NCI-H1092 treated with DMSO at 0.1 percent for 48 hours (cell line): ENCODE results near the gene CHD9NB.
"Not testable (repeated sequence)": the region's sequence is repeated elsewhere in the genome, so short reads cannot be mapped to it uniquely, and the experiment has no call there.

Experiments used
- DNase-seq: peaks from one replicate; lab custom pipeline; 2025; lab: John Stamatoyannopoulos, UW

Gene CHD9NB

GRCh38 chr16:53057658-53058057, 5.0 kb upstream of the CHD9NB start:
- DNase-seq, result no peak

DNA sequence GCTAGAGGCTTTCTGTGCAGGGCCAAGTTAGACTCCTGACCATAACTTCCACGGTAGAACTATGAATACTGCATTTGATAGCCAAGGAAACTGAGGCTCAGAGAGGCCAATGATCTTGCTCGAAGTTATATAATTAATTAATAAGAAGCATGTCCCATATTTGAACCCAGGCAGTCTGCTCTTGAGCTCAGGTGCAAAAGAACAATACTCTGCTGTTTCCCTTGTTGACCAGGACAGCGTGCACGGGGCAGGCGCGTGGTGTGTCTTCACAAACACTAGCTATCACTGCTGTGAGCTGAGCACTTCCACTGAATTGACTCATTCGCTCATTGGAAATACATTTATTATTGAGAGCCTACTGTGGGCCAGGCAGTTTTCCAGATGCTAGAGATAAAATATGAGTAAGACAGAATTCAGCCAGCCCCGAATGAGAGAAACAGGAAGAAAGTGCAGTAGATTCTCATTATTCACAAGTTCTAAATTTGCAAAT, 3.7 kb upstream of the CHD9NB start:
- DNase-seq, result no peak

- peak; percentile 56 for DNase-seq
Measured at GRCh38 chr16:53055541-53056391, 3.1 kb upstream of the CHD9NB start.

DNA sequence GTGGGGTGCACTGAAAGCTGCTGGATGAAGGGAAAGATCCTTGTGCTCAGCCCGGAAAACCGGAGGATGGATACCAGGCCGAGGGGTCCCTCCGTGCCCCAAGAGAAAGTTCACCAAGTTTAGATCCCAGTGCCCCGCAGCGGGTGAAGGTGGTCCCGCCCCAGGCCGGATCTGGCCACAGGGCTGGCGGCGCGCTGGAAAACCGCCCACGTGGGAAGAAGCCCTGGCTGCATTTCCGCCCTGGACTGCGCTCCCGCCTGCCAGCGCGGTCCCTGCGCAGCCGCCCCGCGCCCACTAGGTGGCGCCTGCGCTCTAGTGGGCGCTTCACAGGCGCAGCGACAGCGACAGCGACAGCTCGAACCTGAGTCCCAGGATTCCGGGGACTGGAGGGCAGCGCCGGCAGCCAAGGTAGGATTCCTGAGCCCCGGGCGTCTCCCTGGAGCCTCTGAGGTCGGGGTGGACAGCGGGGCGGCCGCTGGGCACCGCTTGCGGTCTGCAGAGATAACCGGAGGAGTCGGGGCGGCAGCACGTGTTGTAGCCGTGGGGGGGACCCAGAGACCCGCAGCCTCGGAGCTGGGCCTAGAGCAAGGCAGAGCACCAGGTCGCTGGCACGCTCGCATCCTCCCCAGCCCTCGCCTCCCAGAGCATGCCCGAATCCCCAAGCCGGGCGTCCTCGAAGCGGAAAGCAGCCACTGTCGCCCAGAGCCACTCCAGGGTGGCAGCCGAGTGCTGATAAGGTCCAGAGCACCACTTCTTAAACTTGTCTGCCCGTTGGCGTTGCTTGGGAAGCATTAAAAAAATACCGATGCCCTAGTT, 2.2 kb upstream of the CHD9NB start, which contains the start of gene CHD9:
CHD9 (plus strand) TSS at position 322 of the 816 bp plus-strand sequence. CDS start 101,099 bp downstream, outside the sequence.
- DNase-seq, result peak; percentile 95

- DNase-seq, result peak; percentile 57
Measured at GRCh38 chr16:53053967-53054669, 1.4 kb upstream of the CHD9NB start.

DNA sequence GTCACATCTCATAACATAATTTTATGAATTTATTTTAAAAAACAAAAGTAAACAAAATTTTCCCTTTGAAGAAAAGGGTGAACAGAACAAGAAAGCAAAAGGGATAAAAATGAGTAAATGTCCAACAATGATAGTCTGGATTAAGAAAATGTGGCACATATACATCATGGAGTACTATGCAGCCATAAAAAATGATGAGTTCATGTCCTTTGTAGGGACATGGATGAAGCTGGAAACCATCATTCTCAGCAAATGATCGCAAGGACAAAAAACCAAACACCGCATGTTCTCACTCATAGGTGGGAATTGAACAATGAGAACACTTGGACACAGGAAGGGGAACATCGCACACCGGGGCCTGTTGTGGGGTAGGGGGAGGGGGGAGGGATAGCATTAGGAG, 1.4 kb downstream of the CHD9NB start:
- not testable (repeated sequence) for DNase-seq

DNA sequence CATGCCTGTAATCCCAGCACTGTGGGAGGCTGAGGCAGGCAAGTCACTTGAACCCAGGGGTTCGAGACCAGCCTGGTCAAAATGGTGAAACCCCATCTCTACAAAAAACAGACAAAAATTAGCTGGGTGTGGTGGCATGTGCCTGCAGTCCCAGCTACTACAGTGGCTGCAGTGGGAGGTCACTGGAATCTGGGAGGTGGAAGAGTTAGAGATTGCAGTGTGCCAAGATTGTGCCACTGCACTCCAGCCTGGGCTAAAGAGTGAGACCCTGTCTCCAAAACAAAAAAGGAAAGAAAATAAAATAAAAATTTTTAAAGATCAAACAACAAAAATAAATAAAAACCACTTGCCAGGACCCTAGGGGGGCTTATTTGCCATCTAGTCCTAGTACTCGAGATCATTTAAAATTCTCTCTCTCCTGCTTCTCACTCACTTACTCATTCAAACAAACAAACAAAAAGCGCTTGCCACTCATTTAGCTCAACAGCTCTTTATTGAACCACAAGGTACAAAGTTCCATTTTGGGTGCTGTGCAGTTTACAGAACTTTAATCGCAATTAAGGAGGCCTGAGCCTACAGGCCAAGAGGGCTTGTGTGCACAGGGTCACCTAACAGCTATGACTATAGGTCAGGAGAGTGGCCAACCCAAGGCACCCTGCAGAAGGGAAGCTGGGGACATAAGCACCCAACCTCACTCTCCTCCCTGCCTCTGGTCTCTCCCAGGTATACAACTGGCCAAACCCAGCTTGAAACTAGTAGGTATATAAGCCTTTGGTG, 4.4 kb downstream of the CHD9NB start:
- DNase-seq, result no peak

- DNase-seq, result not testable (repeated sequence)
Measured at GRCh38 chr16:53047515-53047914, 5.2 kb downstream of the CHD9NB start.

DNA sequence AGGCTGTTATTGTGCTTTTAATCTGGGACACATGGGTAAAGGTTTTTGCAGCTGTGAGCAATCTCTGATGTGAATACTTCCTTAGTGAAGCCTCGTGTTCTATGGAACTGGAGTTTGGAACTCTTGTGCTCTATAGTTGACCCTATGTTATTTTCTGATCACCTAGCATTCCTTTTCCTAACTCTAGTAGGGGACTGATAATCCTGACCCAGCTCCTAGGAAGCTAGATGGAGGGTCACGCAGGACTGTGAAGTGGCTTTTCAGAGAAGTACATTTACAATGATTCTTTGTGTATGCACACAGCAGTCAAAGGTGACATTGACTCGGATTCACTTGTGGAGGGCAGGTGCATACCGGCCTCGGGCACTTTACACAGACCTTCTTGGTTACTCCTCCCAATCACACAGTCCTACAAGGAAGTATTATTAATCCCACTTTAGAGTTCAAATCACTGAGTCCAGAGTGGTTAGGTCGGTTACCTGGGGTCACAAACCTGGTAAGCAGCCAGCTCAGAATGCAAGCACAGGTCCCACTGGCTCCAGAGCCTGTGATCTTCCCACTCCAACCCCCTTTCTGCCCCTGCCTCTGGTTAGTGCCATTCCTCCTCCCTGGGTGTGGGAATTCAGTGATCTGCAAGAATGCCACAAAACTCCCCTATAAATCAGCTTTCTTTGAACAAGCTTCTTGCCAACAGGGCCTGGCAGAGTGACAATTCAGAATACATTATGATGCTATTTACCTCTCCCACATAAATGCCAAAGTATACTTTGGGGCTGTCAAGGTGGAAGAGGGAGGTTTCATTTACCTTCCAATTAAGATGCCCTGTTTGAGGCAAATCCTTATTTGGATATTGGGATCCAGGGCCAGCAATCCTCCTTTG, 7.1 kb downstream of the CHD9NB start:
- no peak for DNase-seq

GRCh38 chr16:53043986-53044601, 8.6 kb downstream of the CHD9NB start:
- no peak for DNase-seq

GRCh38 chr16:53043428-53043831, 9.3 kb downstream of the CHD9NB start:
- no peak for DNase-seq

DNA sequence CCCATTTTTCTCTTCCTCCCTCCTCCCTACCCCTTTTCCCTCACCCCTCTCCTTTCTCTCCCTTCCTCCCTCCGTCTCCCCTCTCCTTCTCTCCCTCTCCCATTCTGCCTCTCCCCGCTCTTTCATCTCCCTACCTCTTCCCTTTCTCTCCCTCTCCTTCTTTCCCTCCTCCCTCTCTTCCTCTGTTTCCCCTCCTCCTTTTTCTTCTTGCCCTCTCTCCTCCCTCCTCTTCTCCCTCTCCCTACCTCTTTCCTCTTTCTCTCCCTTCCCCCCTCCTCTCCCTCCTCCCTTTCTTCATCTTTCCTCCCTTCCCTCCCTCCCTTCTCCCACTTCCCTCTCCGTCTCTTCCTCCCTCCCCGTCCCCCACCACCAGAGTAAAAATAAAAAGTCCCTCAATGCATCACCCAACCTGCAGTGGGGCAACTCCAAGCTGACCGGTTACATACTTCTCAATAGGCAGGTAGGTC, 10.4 kb downstream of the CHD9NB start:
- DNase-seq, result no peak

GRCh38 chr16:53041320-53042051, 11.2 kb downstream of the CHD9NB start:
- no peak for DNase-seq

DNA sequence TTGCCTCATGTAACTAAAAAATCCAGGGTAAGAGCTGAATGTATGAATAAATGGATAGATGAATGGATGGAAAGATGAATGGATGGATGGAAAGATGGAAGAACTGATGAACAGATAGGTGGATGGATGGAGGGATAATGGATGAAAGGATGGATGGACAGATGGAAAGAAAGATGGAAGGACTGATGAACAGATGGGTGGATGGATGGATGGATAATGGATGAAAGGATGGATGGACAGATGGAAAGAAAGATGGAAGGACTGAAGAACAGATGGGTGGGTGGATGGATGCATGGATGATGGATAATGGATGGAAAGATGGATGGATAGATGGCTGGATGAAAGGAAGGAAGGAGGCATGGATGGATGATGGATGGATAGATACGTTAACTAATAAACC, 11.9 kb downstream of the CHD9NB start:
- no peak for DNase-seq

DNA sequence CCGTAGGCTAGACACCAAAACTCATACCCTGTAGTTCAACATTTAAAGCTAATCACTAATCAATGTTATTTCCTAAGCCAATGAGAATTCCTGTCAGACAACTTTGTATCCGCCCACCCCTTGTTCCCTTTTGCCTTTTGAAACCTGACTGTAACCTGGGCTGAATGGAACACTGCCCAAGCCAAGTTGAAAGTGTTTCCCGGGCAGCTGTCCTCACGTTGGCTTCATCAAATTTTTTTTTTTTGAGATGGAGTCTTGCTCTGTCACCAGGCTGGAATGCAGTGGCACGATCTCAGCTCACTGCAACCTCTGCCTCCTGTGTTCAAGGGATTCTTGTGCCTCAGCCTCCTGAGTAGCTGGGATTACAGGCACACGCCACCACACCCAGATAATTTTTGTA, 16.0 kb downstream of the CHD9NB start:
- not testable (repeated sequence) for DNase-seq

DNA sequence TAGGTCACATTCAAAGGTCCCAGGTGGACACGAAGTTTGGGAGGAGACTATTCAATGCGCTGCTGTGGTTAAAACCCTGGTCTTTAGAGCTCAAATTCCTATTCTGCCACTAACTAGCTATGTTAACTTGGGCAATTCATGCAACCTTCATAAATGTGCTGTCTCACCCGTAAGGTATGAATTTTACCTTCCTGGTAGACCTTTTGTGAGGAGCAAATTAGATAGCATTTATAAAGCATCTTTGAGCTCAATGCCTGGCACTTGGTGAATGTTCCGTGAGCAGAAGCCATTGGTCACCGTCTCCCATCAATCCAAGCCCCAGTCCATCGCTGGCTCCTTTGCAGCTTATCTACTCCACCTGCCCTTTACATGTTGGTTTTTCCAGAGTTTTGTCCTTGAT, 16.6 kb downstream of the CHD9NB start:
- DNase-seq, result no peak

GRCh38 chr16:53035176-53035942, 17.3 kb downstream of the CHD9NB start:
- no peak for DNase-seq

- DNase-seq, result no peak
Measured at GRCh38 chr16:53034306-53034705, 18.4 kb downstream of the CHD9NB start.
